ENCODE measurements around the gene TES.
"Not testable (repeated sequence)": the region's sequence is repeated elsewhere in the genome, so short reads cannot be mapped to it uniquely, and the experiment has no call there.

TES gene

GRCh38 chr7:116293139-116293538 lies 82.8 kb downstream of the TES start:
- peak; percentile 5 for TF ChIP-seq CTCF (IDR thresholded peaks at IDR 0.05; ENCODE audit: low read depth, low read length)
- TF ChIP-seq MYC (IDR thresholded peaks at IDR 0.05; ENCODE audit: low read depth, low read length) = no peak
- no peak for TF ChIP-seq MAX (IDR thresholded peaks at IDR 0.05; ENCODE audit: low read depth, low read length)
- H3K4me3 ChIP-seq (ENCODE audit: low read depth, low read length) = no peak overlapping the region

GRCh38 chr7:116293633-116294032 lies 83.3 kb downstream of the TES start:
- H3K4me3 ChIP-seq (ENCODE audit: low read depth, low read length) = no peak overlapping the region
- DNase-seq (ENCODE audit: low read depth) = no peak
- TF ChIP-seq MAX (IDR thresholded peaks at IDR 0.05; ENCODE audit: low read depth, low read length) (no peak), CTCF (IDR thresholded peaks at IDR 0.05; ENCODE audit: low read depth, low read length) (no peak), POLR2A (IDR thresholded peaks at IDR 0.05; ENCODE audit: extremely low read depth, insufficient read length) (no peak), MYC (IDR thresholded peaks at IDR 0.05; ENCODE audit: low read depth, low read length) (no peak)

More at GRCh38 chr7:116293139-116293538, 82.8 kb downstream of the TES start:
- DNase-seq (ENCODE audit: low read depth) = no peak

- not testable (repeated sequence) for H3K4me3 ChIP-seq (ENCODE audit: low read depth, low read length); DNase-seq (ENCODE audit: low read depth)
Observed at GRCh38 chr7:116295903-116296302, 85.6 kb downstream of the TES start.

GRCh38 chr7:116298055-116298454 lies 87.7 kb downstream of the TES start:
- TF ChIP-seq CTCF (IDR thresholded peaks at IDR 0.05; ENCODE audit: low read depth, low read length) (no peak), MAX (IDR thresholded peaks at IDR 0.05; ENCODE audit: low read depth, low read length) (no peak), MYC (IDR thresholded peaks at IDR 0.05; ENCODE audit: low read depth, low read length) (no peak), POLR2A (IDR thresholded peaks at IDR 0.05; ENCODE audit: extremely low read depth, insufficient read length) (no peak)
- DNase-seq (ENCODE audit: low read depth) = no peak
- H3K4me3 ChIP-seq (ENCODE audit: low read depth, low read length) = no peak overlapping the region

GRCh38 chr7:116298576-116298975 lies 88.2 kb downstream of the TES start:
- no peak for DNase-seq (ENCODE audit: low read depth)
- H3K4me3 ChIP-seq (ENCODE audit: low read depth, low read length) = no peak overlapping the region
- TF ChIP-seq MAX (IDR thresholded peaks at IDR 0.05; ENCODE audit: low read depth, low read length) = no peak
- TF ChIP-seq MYC (IDR thresholded peaks at IDR 0.05; ENCODE audit: low read depth, low read length) = no peak
- no peak for TF ChIP-seq CTCF (IDR thresholded peaks at IDR 0.05; ENCODE audit: low read depth, low read length)
- TF ChIP-seq POLR2A (IDR thresholded peaks at IDR 0.05; ENCODE audit: extremely low read depth, insufficient read length) = no peak

GRCh38 chr7:116305485-116306408 lies 95.4 kb downstream of the TES start:
- no peak overlapping the region for H3K4me3 ChIP-seq (ENCODE audit: low read depth, low read length)
- TF ChIP-seq POLR2A (IDR thresholded peaks at IDR 0.05; ENCODE audit: extremely low read depth, insufficient read length) = no peak
- TF ChIP-seq MAX (IDR thresholded peaks at IDR 0.05; ENCODE audit: low read depth, low read length) = no peak
- TF ChIP-seq CTCF (IDR thresholded peaks at IDR 0.05; ENCODE audit: low read depth, low read length) = no peak
- no peak for TF ChIP-seq MYC (IDR thresholded peaks at IDR 0.05; ENCODE audit: low read depth, low read length)
- no peak for DNase-seq (ENCODE audit: low read depth)
